T-helper 17 cell (primary cell): ENCODE data around the gene RABGAP1L. TPM values are rescaled to one million over a fixed set of nuclear protein-coding genes. Genes with fewer than 3 reads are reported as not detected.
"Not testable (repeated sequence)": the region's sequence is repeated elsewhere in the genome, so short reads cannot be mapped to it uniquely, and the experiment has no call there.

Experiments used
- ATAC-seq: fragments of 150-1000 bp; cut with Tn5 transposase; 2 replicates; pipeline ENCODE4 v1.10.0; 2021; ENCODE audit warnings: mild to moderate bottlenecking, moderate library complexity
- DNase-seq, 3 donors: peaks; one replicate each; pipeline versions ENCODE4 v3.0.0 to v3.0.0-alpha.2; 2020 to 2021
- H3K9me3 ChIP-seq: one replicate; pipeline ENCODE4 v1.7.0; 2013; ENCODE audit warnings: low read length, mild to moderate bottlenecking; ENCODE audit not compliant: control insufficient read depth, poor library complexity, severe bottlenecking
- H3K27ac Mint-ChIP-seq: one replicate; pipeline ENCODE4 v1.8.0; 2022; ENCODE audit warnings: mild to moderate bottlenecking, moderate library complexity, mixed read lengths
- H3K27me3 Mint-ChIP-seq: one replicate; pipeline ENCODE4 v1.8.0; 2022; ENCODE audit warnings: mixed read lengths
- H3K36me3 Mint-ChIP-seq: one replicate; pipeline ENCODE4 v1.8.0; 2022; ENCODE audit warnings: low read depth, mixed read lengths
- H3K4me1 Mint-ChIP-seq: one replicate; pipeline ENCODE4 v1.8.0; 2022; ENCODE audit warnings: mild to moderate bottlenecking, mixed read lengths
- H3K4me3 Mint-ChIP-seq: one replicate; pipeline ENCODE4 v1.8.0; 2022; ENCODE audit warnings: mild to moderate bottlenecking, moderate library complexity, mixed read lengths
- total RNA-seq, 4 donors: library from RNA in 2 of 4; stranded (reverse) in 2 of 4; gene quantifications; one replicate each; pipeline ENCODE4 v1.2.3 and lab custom pipeline; 2022 to 2026

Gene RABGAP1L
- total RNA-seq, 2 donors from 2014 or later: 112 to 120 TPM

GRCh38 chr1:174877208-174877673 lies 717.9 kb downstream of the RABGAP1L start:
- Mint-ChIP-seq H3K4me1 (peaks cover 13% of the 10 kb centered on the region), H3K4me3 (peak overlapping the region; percentile 84), H3K27ac (peak overlapping the region; percentile 81), H3K36me3 (no peaks in the 10 kb centered on the region), H3K27me3 (no peaks in the 10 kb centered on the region)
- H3K9me3 ChIP-seq: no peaks in the 10 kb centered on the region
- DNase-seq (no peak), ATAC-seq (peak; percentile 48)

- no peak for ATAC-seq
- no peaks in the 10 kb centered on the region for H3K9me3 ChIP-seq
- no peak for DNase-seq
- peak overlapping the region; percentile 51 for H3K27ac Mint-ChIP-seq
- peaks cover 14% of the 10 kb centered on the region for H3K4me1 Mint-ChIP-seq
- H3K36me3 Mint-ChIP-seq: peaks cover 2% of the 10 kb centered on the region
- H3K4me3 Mint-ChIP-seq: no peak overlapping the region
- H3K27me3 Mint-ChIP-seq: no peaks in the 10 kb centered on the region
Observed at GRCh38 chr1:174880171-174880570, 720.9 kb downstream of the RABGAP1L start.

DNA sequence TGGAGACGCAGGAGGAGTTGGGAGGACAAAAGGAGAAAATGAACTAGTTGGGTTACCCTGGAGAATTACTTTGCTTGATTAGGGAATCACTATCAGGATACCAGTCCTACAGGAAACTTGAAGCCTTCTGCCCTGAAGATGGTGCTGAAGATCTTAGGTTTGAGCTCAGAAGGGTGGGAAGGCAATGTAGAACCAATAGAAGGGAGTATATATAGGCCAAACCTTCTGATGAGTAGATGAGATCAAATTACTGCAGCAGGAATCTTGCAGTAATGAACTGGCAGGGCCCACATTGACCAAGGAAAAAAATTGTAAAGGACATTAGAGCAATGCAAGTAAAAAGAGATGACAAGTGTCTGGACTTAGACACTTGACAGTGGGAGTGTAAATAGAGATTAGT lies 724.1 kb downstream of the RABGAP1L start:
- H3K4me1 Mint-ChIP-seq: peaks cover 11% of the 10 kb centered on the region
- DNase-seq (no peak), ATAC-seq (no peak)
- H3K27me3 Mint-ChIP-seq: no peaks in the 10 kb centered on the region
- peaks cover 2% of the 10 kb centered on the region for H3K36me3 Mint-ChIP-seq
- no peak overlapping the region for H3K4me3 Mint-ChIP-seq
- H3K9me3 ChIP-seq: no peaks in the 10 kb centered on the region
- peak overlapping the region; percentile 77 for H3K27ac Mint-ChIP-seq

GRCh38 chr1:174884038-174884437 lies 724.7 kb downstream of the RABGAP1L start:
- Mint-ChIP-seq H3K27me3 (no peaks in the 10 kb centered on the region), H3K4me3 (no peak overlapping the region), H3K4me1 (peaks cover 11% of the 10 kb centered on the region), H3K27ac (peak overlapping the region; percentile 77), H3K36me3 (peaks cover 2% of the 10 kb centered on the region)
- no peak for DNase-seq
- no peaks in the 10 kb centered on the region for H3K9me3 ChIP-seq
- no peak for ATAC-seq

DNA sequence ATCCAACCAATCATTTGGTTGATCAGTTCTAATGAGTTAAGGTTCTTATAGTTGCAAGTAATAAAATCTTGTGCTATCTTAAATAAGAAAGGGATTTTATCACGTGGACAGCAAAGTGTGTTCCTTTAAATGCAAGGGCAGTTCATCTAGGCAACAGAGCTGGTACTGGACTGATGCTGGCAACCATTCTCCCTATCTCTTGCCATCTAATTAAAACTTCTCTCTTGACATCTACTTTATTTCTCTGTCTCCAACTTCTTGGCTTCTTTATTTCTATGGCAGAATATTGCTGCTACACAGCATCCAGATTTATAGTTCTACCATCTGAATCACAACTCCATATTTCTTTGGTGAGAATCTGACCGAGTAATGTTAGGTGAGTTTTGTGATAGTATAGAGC lies 725.2 kb downstream of the RABGAP1L start:
- DNase-seq: no peak
- H3K4me1 Mint-ChIP-seq: peaks cover 11% of the 10 kb centered on the region
- H3K27me3 Mint-ChIP-seq: no peaks in the 10 kb centered on the region
- no peaks in the 10 kb centered on the region for H3K9me3 ChIP-seq
- no peak overlapping the region for H3K4me3 Mint-ChIP-seq
- H3K36me3 Mint-ChIP-seq: peaks cover 2% of the 10 kb centered on the region
- ATAC-seq: no peak
- H3K27ac Mint-ChIP-seq: no peak overlapping the region

DNA sequence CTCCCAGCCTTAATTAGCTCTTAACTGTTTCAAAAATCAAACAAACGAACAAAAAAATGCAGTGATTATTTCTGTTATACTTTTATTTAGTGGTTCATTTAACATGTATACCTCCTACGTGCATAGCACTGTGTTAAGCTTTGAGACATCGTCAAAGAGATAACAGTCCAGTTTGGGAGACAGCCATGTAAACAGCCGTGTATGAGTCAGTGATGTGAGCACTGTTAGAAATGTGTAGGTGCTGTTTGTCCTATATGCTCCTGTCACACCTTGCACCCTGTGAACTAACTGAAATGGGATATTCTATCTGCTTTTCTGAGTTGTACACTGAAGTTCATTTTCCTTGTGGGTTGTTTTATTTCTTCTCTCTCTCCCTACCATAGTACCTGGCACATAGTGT lies 730.7 kb downstream of the RABGAP1L start:
- ATAC-seq (no peak), DNase-seq (no peak)
- Mint-ChIP-seq H3K36me3 (peaks cover 5% of the 10 kb centered on the region), H3K4me3 (no peak overlapping the region), H3K4me1 (peaks cover 2% of the 10 kb centered on the region), H3K27ac (peak overlapping the region; percentile 69), H3K27me3 (no peaks in the 10 kb centered on the region)
- no peaks in the 10 kb centered on the region for H3K9me3 ChIP-seq

- peaks cover 2% of the 10 kb centered on the region for H3K4me1 Mint-ChIP-seq
- ATAC-seq (no peak), DNase-seq (no peak)
- H3K27ac Mint-ChIP-seq: no peak overlapping the region
- H3K27me3 Mint-ChIP-seq: no peaks in the 10 kb centered on the region
- H3K4me3 Mint-ChIP-seq: no peak overlapping the region
- no peaks in the 10 kb centered on the region for H3K9me3 ChIP-seq
- peaks cover 5% of the 10 kb centered on the region for H3K36me3 Mint-ChIP-seq
Observed at GRCh38 chr1:174892016-174892415, 732.7 kb downstream of the RABGAP1L start.

GRCh38 chr1:174894117-174894762 lies 734.9 kb downstream of the RABGAP1L start:
- H3K36me3 Mint-ChIP-seq: peaks cover 5% of the 10 kb centered on the region

DNA sequence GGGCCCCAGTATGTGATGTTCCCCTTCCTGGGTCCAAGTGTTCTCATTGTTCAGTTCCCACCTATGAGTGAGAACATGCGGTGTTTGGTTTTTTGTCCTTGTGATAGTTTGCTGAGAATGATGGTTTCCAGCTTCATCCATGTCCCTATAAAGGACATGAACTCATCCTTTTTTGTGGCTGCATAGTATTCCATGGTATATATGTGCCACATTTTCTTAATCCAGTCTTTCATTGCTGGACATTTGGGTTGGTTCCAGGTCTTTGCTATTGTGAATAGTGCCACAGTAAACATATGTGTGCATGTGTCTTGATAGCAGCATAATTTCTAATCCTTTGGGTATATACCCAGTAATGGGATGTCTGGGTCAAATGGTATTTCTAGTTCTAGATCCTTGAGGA lies 736.3 kb downstream of the RABGAP1L start:
- not testable (repeated sequence) for H3K27me3 Mint-ChIP-seq, H3K4me1 Mint-ChIP-seq, H3K4me3 Mint-ChIP-seq, H3K9me3 ChIP-seq, ATAC-seq, H3K36me3 Mint-ChIP-seq, H3K27ac Mint-ChIP-seq, DNase-seq

More at GRCh38 chr1:174894117-174894762, 734.9 kb downstream of the RABGAP1L start:
- Mint-ChIP-seq H3K27me3 (no peaks in the 10 kb centered on the region), H3K27ac (peak overlapping the region; percentile 14), H3K4me3 (no peak overlapping the region), H3K4me1 (peaks cover 2% of the 10 kb centered on the region)
- no peaks in the 10 kb centered on the region for H3K9me3 ChIP-seq
- no peak for DNase-seq
- no peak for ATAC-seq

DNA sequence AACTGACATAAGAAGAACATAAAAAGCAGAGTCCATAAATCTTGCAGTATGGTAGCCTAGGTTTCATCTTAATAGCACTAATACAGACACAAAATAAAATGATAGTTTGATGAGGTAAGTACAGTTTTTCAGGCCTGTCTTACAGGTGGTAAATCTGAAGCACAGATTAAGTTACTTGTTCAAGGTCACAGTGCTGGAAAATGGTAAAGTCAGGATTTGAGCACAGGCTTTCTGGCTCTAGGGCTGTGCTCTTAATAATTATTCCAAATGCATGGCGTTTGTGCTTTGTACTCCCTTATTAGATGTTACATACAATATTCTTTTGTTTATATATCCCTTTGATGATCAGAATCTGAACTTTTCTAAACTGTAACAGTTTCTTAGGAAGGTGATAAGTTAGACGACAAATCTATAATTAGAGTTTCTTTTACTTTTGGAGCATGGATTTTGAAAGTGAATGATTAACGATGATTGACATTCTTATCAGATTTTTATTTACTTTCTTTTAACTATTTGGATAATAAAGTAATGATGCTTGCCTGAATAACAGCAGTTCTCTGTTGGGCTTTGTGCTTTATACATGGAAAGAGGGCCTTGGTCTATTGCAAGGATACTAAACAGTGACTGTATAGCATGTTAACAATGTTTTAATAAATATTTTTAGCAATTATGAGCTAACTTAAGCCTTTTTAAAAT lies 738.9 kb downstream of the RABGAP1L start:
- no peaks in the 10 kb centered on the region for H3K9me3 ChIP-seq
- H3K4me3 Mint-ChIP-seq: no peak overlapping the region
- no peaks in the 10 kb centered on the region for H3K27me3 Mint-ChIP-seq
- peaks cover 7% of the 10 kb centered on the region for H3K36me3 Mint-ChIP-seq
- DNase-seq (no peak), ATAC-seq (no peak)
- H3K27ac Mint-ChIP-seq: no peak overlapping the region
- peaks cover 2% of the 10 kb centered on the region for H3K4me1 Mint-ChIP-seq

- H3K36me3 Mint-ChIP-seq: peaks cover 4% of the 10 kb centered on the region
- DNase-seq (no peak), ATAC-seq (no peak)
Observed at GRCh38 chr1:174900317-174900716, 741.0 kb downstream of the RABGAP1L start.

GRCh38 chr1:174902531-174903099 lies 743.3 kb downstream of the RABGAP1L start:
- no peaks in the 10 kb centered on the region for H3K27me3 Mint-ChIP-seq
- no peak overlapping the region for H3K27ac Mint-ChIP-seq
- peaks cover 4% of the 10 kb centered on the region for H3K36me3 Mint-ChIP-seq
- DNase-seq: no peak
- no peaks in the 10 kb centered on the region for H3K4me1 Mint-ChIP-seq
- H3K4me3 Mint-ChIP-seq: no peak overlapping the region
- ATAC-seq: no peak
- H3K9me3 ChIP-seq: no peaks in the 10 kb centered on the region

More at GRCh38 chr1:174900317-174900716, 741.0 kb downstream of the RABGAP1L start:
- Mint-ChIP-seq H3K27me3 (no peaks in the 10 kb centered on the region), H3K4me1 (no peaks in the 10 kb centered on the region), H3K27ac (no peak overlapping the region), H3K4me3 (no peak overlapping the region)
- no peaks in the 10 kb centered on the region for H3K9me3 ChIP-seq

- Mint-ChIP-seq H3K27me3 (no peaks in the 10 kb centered on the region), H3K4me1 (peaks cover 24% of the 10 kb centered on the region), H3K4me3 (no peak overlapping the region), H3K36me3 (no peaks in the 10 kb centered on the region), H3K27ac (no peak overlapping the region)
- no peak for DNase-seq
- ATAC-seq: no peak
- no peaks in the 10 kb centered on the region for H3K9me3 ChIP-seq
Observed at GRCh38 chr1:174911606-174912005, 752.3 kb downstream of the RABGAP1L start.
